HG02759 (cell line): ENCODE results near the gene NBPF19.
"Not testable (repeated sequence)": the region's sequence is repeated elsewhere in the genome, so short reads cannot be mapped to it uniquely, and the experiment has no call there.

ENCODE experiments used
- ATAC-seq: cut with Tn5 transposase; IDR thresholded peaks from one replicate; pipeline ENCODE4 v1.9.1; 2021; ENCODE audit warnings: mild to moderate bottlenecking, moderate library complexity; ENCODE audit not compliant: unreplicated experiment

NBPF19 gene, protein sequence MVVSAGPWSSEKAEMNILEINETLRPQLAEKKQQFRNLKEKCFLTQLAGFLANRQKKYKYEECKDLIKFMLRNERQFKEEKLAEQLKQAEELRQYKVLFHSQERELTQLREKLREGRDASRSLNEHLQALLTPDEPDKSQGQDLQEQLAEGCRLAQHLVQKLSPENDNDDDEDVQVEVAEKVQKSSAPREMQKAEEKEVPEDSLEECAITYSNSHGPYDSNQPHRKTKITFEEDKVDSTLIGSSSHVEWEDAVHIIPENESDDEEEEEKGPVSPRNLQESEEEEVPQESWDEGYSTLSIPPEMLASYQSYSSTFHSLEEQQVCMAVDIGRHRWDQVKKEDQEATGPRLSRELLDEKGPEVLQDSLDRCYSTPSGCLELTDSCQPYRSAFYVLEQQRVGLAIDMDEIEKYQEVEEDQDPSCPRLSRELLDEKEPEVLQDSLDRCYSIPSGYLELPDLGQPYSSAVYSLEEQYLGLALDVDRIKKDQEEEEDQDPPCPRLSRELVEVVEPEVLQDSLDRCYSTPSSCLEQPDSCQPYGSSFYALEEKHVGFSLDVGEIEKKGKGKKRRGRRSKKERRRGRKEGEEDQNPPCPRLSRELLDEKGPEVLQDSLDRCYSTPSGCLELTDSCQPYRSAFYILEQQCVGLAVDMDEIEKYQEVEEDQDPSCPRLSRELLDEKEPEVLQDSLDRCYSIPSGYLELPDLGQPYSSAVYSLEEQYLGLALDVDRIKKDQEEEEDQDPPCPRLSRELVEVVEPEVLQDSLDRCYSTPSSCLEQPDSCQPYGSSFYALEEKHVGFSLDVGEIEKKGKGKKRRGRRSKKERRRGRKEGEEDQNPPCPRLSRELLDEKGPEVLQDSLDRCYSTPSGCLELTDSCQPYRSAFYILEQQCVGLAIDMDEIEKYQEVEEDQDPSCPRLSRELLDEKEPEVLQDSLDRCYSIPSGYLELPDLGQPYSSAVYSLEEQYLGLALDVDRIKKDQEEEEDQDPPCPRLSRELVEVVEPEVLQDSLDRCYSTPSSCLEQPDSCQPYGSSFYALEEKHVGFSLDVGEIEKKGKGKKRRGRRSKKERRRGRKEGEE (N-terminal part only)

DNA sequence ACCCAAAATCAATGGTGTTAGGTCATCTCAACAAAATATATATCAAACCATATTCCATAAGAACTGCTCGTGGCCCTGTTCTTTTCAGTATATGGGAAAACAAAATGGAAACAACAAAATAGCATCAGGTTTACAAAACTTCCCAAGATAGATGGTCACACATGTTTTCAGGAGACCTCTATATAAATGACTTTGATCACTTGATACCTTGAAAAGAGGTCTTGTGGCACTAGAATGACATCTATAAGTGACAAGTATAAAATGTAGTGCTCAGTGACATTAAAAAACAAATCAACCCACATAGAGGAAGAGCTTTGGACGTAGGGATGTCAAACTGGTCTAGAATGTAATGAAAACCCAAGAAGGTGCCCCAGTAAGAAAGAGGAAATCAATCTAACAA, at the start of gene NBPF19:
Gene NBPF19 (plus strand): TSS at position 301 of the 400 bp plus-strand sequence. CDS start 888 bp downstream, outside the sequence.
- ATAC-seq, result not testable (repeated sequence)

DNA sequence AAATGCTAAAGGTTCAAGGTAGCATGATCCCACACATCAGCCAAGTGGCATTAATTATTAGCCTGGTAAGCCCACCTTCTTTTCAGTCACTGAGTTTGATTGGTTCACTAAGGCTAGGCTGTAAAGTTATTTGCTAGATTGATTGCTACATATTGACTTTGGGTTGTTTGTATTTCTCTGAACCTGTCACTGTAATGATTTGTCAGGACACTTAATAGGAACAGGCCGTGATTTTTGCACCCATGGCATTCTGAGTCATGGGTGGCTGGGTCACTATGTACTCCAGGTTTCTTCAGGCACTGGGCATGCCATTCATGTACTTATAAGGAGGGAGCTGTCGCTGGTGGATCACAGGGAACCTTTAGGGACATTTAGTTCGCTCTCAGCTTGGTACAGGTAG, 46.5 kb upstream of the NBPF19 start:
- ATAC-seq, result not testable (repeated sequence)

- not testable (repeated sequence) for ATAC-seq
These were observed 29.4 kb upstream of the NBPF19 start for GRCh38 chr1:149445451-149445850.

DNA sequence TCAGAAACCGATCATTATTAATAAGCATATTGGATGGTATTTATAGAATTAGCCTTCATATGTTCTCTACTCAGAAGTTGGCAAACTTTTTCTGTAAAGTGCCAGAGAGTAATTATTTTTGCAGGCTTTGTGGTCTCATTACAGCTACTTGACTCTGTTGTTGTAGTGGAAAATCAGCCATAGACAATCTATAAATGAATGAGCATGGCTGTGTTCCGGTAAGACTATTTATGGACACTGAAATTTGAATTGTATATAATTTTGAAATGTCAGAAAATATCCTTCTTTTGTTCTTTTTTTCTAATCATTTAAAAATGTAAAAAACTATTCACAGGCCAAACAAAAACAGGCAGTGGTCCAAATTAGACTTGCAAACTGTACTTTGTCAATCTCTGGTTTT, 22.6 kb upstream of the NBPF19 start:
- ATAC-seq, result not testable (repeated sequence)

DNA sequence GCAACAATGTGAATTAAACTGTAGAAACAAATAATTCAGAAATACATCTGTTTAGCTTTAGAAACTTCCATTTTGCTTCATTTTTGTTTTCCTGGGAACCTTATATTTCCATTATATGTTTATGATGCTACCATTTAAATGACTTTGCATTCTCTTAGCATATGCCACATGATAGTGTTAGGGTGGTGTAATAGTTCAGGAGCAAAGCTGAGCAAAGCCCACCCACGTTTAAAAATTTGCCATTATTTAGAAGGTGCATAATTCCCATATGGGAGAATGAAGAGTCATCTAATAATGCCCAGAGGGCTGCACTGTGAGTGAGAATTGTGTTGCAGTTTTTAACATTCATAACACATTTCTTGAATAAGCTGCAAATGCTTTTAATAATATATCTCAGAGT, 22.2 kb upstream of the NBPF19 start:
- not testable (repeated sequence) for ATAC-seq

- not testable (repeated sequence) for ATAC-seq
These were observed 83.5 kb downstream of the NBPF19 start for GRCh38 chr1:149558350-149558825.

GRCh38 chr1:149561806-149562205, 87.0 kb downstream of the NBPF19 start:
- ATAC-seq, result not testable (repeated sequence)

DNA sequence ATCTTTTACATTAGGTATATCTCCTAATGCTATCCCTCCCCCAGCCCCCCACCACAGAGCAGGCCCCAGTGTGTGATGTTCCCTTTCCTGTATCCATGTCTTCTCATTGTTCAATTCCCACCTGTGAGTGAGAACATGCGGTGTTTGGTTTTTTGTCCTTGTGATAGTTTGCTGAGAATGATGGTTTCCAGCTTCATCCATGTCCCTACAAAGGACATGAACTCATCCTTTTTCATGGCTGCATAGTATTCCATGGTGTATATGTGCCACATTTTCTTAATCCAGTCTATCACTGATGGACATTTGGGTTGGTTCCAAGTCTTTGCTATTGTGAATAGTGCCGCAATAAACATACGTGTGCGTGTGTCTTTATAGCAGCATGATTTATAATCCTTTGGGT, 90.6 kb downstream of the NBPF19 start:
- ATAC-seq, result not testable (repeated sequence)

DNA sequence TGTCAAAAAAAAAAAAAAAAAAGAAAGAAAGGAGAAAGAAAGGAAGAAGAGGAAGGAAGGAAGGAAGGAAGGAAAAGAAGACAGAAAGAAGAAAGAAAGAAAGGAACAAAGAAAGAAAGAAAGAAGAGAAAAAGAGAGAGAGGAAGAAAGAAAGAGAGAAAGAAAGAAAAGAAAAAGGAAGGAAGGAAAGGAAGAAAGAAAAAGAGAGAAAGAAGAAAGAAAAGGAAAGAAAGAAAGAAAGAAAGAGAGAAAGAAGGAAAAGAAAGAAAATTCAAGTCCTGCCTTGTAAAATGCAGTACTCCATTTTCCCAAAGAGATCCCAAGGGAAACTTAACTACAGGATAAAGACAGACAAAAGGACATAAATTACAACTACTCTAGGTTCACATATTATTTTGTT, 97.9 kb downstream of the NBPF19 start:
- ATAC-seq, result not testable (repeated sequence)

GRCh38 chr1:149585592-149585991, 110.7 kb downstream of the NBPF19 start:
- not testable (repeated sequence) for ATAC-seq
